Endothelial cell of umbilical vein (primary cell): ENCODE results near the gene ZNF20.

ENCODE experiments used
- CTCF ChIP-seq, 2 donors: IDR thresholded peaks; 1 replicate in 1 of 2; 2 replicates in 1 of 2; pipeline ENCODE4 v1.5.1; 2011; ENCODE audit warnings: low read length in 2 of 2, mild to moderate bottlenecking in 2 of 2, moderate library complexity in 2 of 2, control low read depth in 1 of 2, inconsistent platforms in 1 of 2, low read depth in 1 of 2; ENCODE audit not compliant: insufficient read depth in 1 of 2; ENCODE audit errors: extremely low read depth in 1 of 2
- EZH2 ChIP-seq: IDR thresholded peaks from 2 replicates; pipeline ENCODE4 v1.6.1; 2012; ENCODE audit warnings: borderline replicate concordance, low read depth, mild to moderate bottlenecking, moderate library complexity, low read length, inconsistent platforms; ENCODE audit not compliant: severe bottlenecking
- JUN ChIP-seq: IDR thresholded peaks from 2 replicates; pipeline ENCODE4 v1.6.1; 2011; ENCODE audit warnings: borderline replicate concordance, low read depth; ENCODE audit not compliant: insufficient read length, insufficient read depth
- MAX ChIP-seq: IDR thresholded peaks from 2 replicates; pipeline ENCODE4 v1.6.1; 2011; ENCODE audit not compliant: insufficient read depth, insufficient read length
- MYC ChIP-seq: IDR thresholded peaks from one replicate; pipeline ENCODE4 v1.6.1; 2011; ENCODE audit warnings: mild to moderate bottlenecking, low read depth, low read length
- POLR2A ChIP-seq: IDR thresholded peaks from 2 replicates; pipeline ENCODE4 v1.6.1; 2012; ENCODE audit warnings: low read depth, mild to moderate bottlenecking, control low read depth, low read length
- POLR2AphosphoS5 ChIP-seq: IDR thresholded peaks from 2 replicates; pipeline ENCODE4 v1.6.1; 2012; ENCODE audit warnings: low read depth, mild to moderate bottlenecking, control low read depth, low read length, moderate library complexity; ENCODE audit not compliant: insufficient read depth

- TF ChIP-seq POLR2A (no peak), CTCF (IDR thresholded peaks at IDR 0.05; ENCODE audit: extremely low read depth in 1 of 2, insufficient read depth in 1 of 2, low read depth in 1 of 2, low read length in 2 of 2) (no peak), EZH2 (no peak), MAX (no peak), JUN (no peak), MYC (no peak), POLR2AphosphoS5 (no peak)
Observed at GRCh38 chr19:12180377-12180776, 40.2 kb upstream of the ZNF20 start.
